HCT116 (cell line): ENCODE data around the gene PRRX2. TPM values are rescaled to one million over a fixed set of nuclear protein-coding genes. Genes with fewer than 3 reads are reported as not detected.

Source experiments
- ATAC-seq: fragments of 200-7000 bp; cut with Tn5 transposase; 2 replicates; pipeline ENCODE4 v1.9.1; 2020; ENCODE audit warnings: mild to moderate bottlenecking, moderate library complexity
- BruUV-seq: library from RNA; stranded (reverse); fragments of 400-500 nt; replicated peaks from 2 replicates; lab custom pipeline; 2021; lab: Mats Ljungman, UMichigan
- CTCF ChIA-PET: fragments of 300-600 bp; sonication (Branson Sonifier 250); formaldehyde crosslinking; loops from one replicate; lab custom pipeline; 2021; ENCODE audit warnings: antibody characterized with exemption; lab: Charles Lee
- POLR2A ChIA-PET: fragments of 300-600, 350-600 bp; sonication (Branson Sonifier 250); formaldehyde crosslinking; loops from one replicate; lab custom pipeline; 2021; ENCODE audit warnings: antibody characterized with exemption; lab: Charles Lee
- RAD21 ChIA-PET, 2 experiments: fragments of 300-600 bp; sonication (Branson Sonifier 250); formaldehyde crosslinking; loops; one replicate each; lab custom pipeline; 2023; ENCODE audit warnings: low total read pairs in 2 of 2; ENCODE audit not compliant: uncharacterized antibody in 2 of 2, unreplicated experiment in 2 of 2, low non-redundant PET in 1 of 2; lab: Charles Lee
- DNase-seq: peaks from one replicate; pipeline ENCODE4 v3.0.0-alpha.2; 2010; ENCODE audit warnings: low read depth, low spot score
- H2AFZ ChIP-seq: fragments of 200-600 bp; shearing (Covaris generic), sonication (generic); 2 replicates; pipeline ENCODE4 v1.6.1; 2017; ENCODE audit warnings: low read depth, mixed run types, mixed read lengths, antibody characterized with exemption, low read length; ENCODE audit not compliant: poor library complexity, severe bottlenecking
- H3K27ac ChIP-seq: 2 replicates; pipeline ENCODE4 v1.5.1; 2012; ENCODE audit warnings: low read depth, low read length
- H3K27me3 ChIP-seq: fragments of 200-600 bp; sonication (generic); 2 replicates; pipeline ENCODE4 v1.6.1; 2016; ENCODE audit warnings: mixed run types, low read length, mixed read lengths; ENCODE audit not compliant: insufficient read depth
- H3K36me3 ChIP-seq, 2 experiments: fragments of 200-500 bp in 1 of 2; fragments of 200-600 bp in 1 of 2; sonication (Bioruptor generic) in 1 of 2; sonication (generic) in 1 of 2; 2 replicates each; pipeline versions ENCODE4 v1.5.1 to v1.6.1; 2014 to 2016; ENCODE audit warnings: low read length in 2 of 2, inconsistent platforms in 1 of 2, mixed read lengths in 1 of 2, mixed run types in 1 of 2; ENCODE audit not compliant: insufficient read depth in 2 of 2, control insufficient read depth in 1 of 2
- H3K4me1 ChIP-seq, 2 experiments: fragments of 200-600 bp in 1 of 2; sonication (generic) in 1 of 2; 2 replicates each; pipeline versions ENCODE4 v1.5.1 to v1.6.1; 2012 to 2017; ENCODE audit warnings: low read length in 2 of 2, inconsistent platforms in 1 of 2, mild to moderate bottlenecking in 1 of 2, mixed read lengths in 1 of 2, mixed run types in 1 of 2, moderate library complexity in 1 of 2; ENCODE audit not compliant: insufficient read depth in 2 of 2, control insufficient read depth in 1 of 2
- H3K4me2 ChIP-seq: fragments of 200-600 bp; sonication (generic); 2 replicates; pipeline ENCODE4 v1.6.1; 2017; ENCODE audit warnings: mixed run types, low read length, mixed read lengths
- H3K4me3 ChIP-seq, 2 experiments: fragments of 200-600 bp in 1 of 2; sonication (generic) in 1 of 2; replicated peaks in 1 of 2; 2 replicates each; pipeline ENCODE4 v1.5.1; 2011 to 2016; ENCODE audit warnings: low read length in 2 of 2, control low read depth in 1 of 2, low read depth in 1 of 2, mild to moderate bottlenecking in 1 of 2, mixed read lengths in 1 of 2, mixed run types in 1 of 2
- H3K79me2 ChIP-seq: fragments of 200-600 bp; sonication (generic); 2 replicates; pipeline ENCODE4 v1.6.1; 2017; ENCODE audit warnings: mild to moderate bottlenecking, mixed run types, low read length, moderate library complexity, mixed read lengths; ENCODE audit not compliant: insufficient read depth
- H3K9ac ChIP-seq: fragments of 200-600 bp; sonication (generic); 2 replicates; pipeline ENCODE4 v1.6.1; 2016; ENCODE audit warnings: low read length, mixed read lengths
- H3K9me2 ChIP-seq: fragments of 200-600 bp; sonication (generic), shearing (Covaris generic); 2 replicates; pipeline ENCODE4 v1.6.1; 2017; ENCODE audit warnings: mixed run types, mild to moderate bottlenecking, moderate library complexity; ENCODE audit not compliant: insufficient read depth
- H3K9me3 ChIP-seq, 2 experiments: fragments of 200-500 bp in 1 of 2; fragments of 200-600 bp in 1 of 2; sonication (Bioruptor generic) in 1 of 2; sonication (generic) in 1 of 2; 2 replicates each; pipeline ENCODE4 v1.6.1; 2014 to 2017; ENCODE audit warnings: low read length in 2 of 2, mixed read lengths in 2 of 2, inconsistent platforms in 1 of 2, low read depth in 1 of 2, mild to moderate bottlenecking in 1 of 2, mixed run types in 1 of 2, moderate library complexity in 1 of 2; ENCODE audit not compliant: control insufficient read depth in 1 of 2, insufficient read depth in 1 of 2
- H4K20me1 ChIP-seq: fragments of 200-600 bp; sonication (generic), shearing (Covaris generic); 2 replicates; pipeline ENCODE4 v1.6.1; 2017; ENCODE audit warnings: mixed run types, mild to moderate bottlenecking, moderate library complexity; ENCODE audit not compliant: insufficient read depth
- CBX3 ChIP-seq: IDR thresholded peaks from 2 replicates; pipeline ENCODE4 v1.6.1; 2012; ENCODE audit warnings: low read depth
- CEBPB ChIP-seq: IDR thresholded peaks from 2 replicates; pipeline ENCODE4 v1.6.1; 2012; ENCODE audit warnings: low read depth
- EGR1 ChIP-seq: IDR thresholded peaks from 2 replicates; pipeline ENCODE4 v1.6.1; 2012; ENCODE audit warnings: low read depth
- ELF1 ChIP-seq: IDR thresholded peaks from 2 replicates; pipeline ENCODE4 v1.6.1; 2012; ENCODE audit warnings: low read depth, borderline replicate concordance
- EZH2 ChIP-seq: fragments of 200-600 bp; sonication (generic); IDR thresholded peaks from 2 replicates; pipeline ENCODE4 v1.6.1; 2017; ENCODE audit warnings: antibody characterized with exemption, mixed run types
- EZH2phosphoT487 ChIP-seq: fragments of 200-600 bp; IDR thresholded peaks from 2 replicates; pipeline ENCODE4 v1.6.1; 2018; ENCODE audit warnings: antibody characterized with exemption, borderline replicate concordance
- FOSL1 ChIP-seq: IDR thresholded peaks from 2 replicates; pipeline ENCODE4 v1.6.1; 2012; ENCODE audit warnings: low read depth
- POLR2A ChIP-seq: IDR thresholded peaks from 2 replicates; pipeline ENCODE4 v1.7.0; 2011; ENCODE audit warnings: borderline replicate concordance; ENCODE audit not compliant: insufficient read depth, insufficient read length; ENCODE audit errors: extremely low read depth
- POLR2AphosphoS5 ChIP-seq: IDR thresholded peaks from 2 replicates; pipeline ENCODE4 v1.6.1; 2011; ENCODE audit warnings: mild to moderate bottlenecking, low read depth, low read length, moderate library complexity
- RAD21 ChIP-seq: IDR thresholded peaks from 2 replicates; pipeline ENCODE4 v1.6.1; 2012; ENCODE audit warnings: low read depth, mild to moderate bottlenecking
- SRF ChIP-seq: IDR thresholded peaks from 2 replicates; pipeline ENCODE4 v1.6.1; 2012; ENCODE audit warnings: low read depth
- TCF7L2 ChIP-seq: IDR thresholded peaks from 2 replicates; pipeline ENCODE4 v1.7.0; 2011; ENCODE audit warnings: borderline replicate concordance, inconsistent platforms; ENCODE audit not compliant: insufficient read depth, insufficient read length; ENCODE audit errors: extremely low read depth
- YY1 ChIP-seq: IDR thresholded peaks from 2 replicates; pipeline ENCODE4 v1.6.1; 2011; ENCODE audit warnings: low read length, low read depth, moderate library complexity, mild to moderate bottlenecking; ENCODE audit not compliant: insufficient replicate concordance; ENCODE audit errors: extremely low read depth
- ZFX ChIP-seq: fragments of 450-650 bp; IDR thresholded peaks from 2 replicates; pipeline ENCODE4 v1.6.1; 2017
- intact Hi-C: fragments of 100-400 bp; cut with micrococcal nuclease; formaldehyde crosslinking; loops from 2 replicates; pipeline ENCODE4 v1.10.0; 2022
- total RNA-seq: library from RNA; stranded (reverse); gene quantifications from one replicate; pipeline ENCODE4 v1.2.1, GENCODE V29; 2021; ENCODE audit not compliant: unreplicated experiment
- TF ChIP-seq, protein P1 (sequence below): IDR thresholded peaks from 2 replicates; pipeline ENCODE4 v1.6.1; 2012
- TF ChIP-seq, protein P2 (sequence below): IDR thresholded peaks from 2 replicates; pipeline ENCODE4 v1.6.1; 2012
- TF ChIP-seq, protein P3 (sequence below), 3 experiments: fragments of 200-600 bp in 1 of 3; sonication (generic) in 1 of 3; IDR thresholded peaks in 2 of 3; conservative IDR thresholded peaks in 1 of 3; 2 replicates each; pipeline ENCODE4 v1.5.1; 2012 to 2017; ENCODE audit warnings: low read depth in 2 of 3, low read length in 2 of 3, antibody characterized with exemption in 1 of 3, borderline replicate concordance in 1 of 3, control low read depth in 1 of 3, mild to moderate bottlenecking in 1 of 3, mixed read lengths in 1 of 3, mixed run types in 1 of 3, moderate library complexity in 1 of 3; ENCODE audit not compliant: insufficient read depth in 1 of 3

PRRX2 gene
- total RNA-seq, 1 experiment from 2014 or later: 25.5 TPM

DNA sequence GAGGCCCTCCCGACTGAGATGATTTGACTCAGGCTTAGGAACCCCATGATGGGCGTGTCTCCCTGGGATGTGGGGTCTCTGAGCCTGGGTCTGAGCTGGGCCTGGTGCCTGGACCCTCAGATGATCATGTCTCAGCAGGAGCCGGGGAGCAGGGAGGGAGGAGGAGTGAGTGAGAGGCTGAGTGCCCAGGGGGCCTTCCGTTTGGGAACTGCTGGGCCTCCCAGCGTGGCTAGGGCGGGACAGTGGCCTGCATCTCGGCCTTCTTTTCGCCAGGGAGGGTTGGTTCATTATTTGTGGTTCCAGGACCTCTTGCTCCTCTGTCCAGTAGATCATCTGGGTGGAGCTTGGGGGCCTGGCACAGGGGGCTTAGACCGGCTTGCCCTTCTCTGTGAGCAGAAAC lies 5.6 kb downstream of the PRRX2 start:
- no peak overlapping the region for H3K4me2 ChIP-seq
- H3K4me1 ChIP-seq: peaks cover 15 to 19% of the 10 kb centered on the region in 2 experiments
- no peak for DNase-seq
- H3K27ac ChIP-seq: no peak overlapping the region
- intact Hi-C loops: no loop called here
- no peak overlapping the region for H3K9ac ChIP-seq
- H2AFZ ChIP-seq: no peak overlapping the region
- no TSS peak for BruUV-seq
- peaks cover 10% of the 10 kb centered on the region; the same call in 1 of the 2 replicates for H3K79me2 ChIP-seq
- ChIA-PET POLR2A (no interaction called here), CTCF (no interaction called here), RAD21 (no interaction called here)
- no peak overlapping the region for H3K4me3 ChIP-seq
- H3K9me3 ChIP-seq: no peaks in the 10 kb centered on the region
- no peaks in the 10 kb centered on the region for H3K36me3 ChIP-seq
- TF ChIP-seq EZH2phosphoT487 (no peak), ZFX (no peak), YY1 (no peak), POLR2A (no peak), EGR1 (no peak), FOSL1 (no peak), TCF7L2 (no peak), SRF (no peak), EZH2 (no peak), ELF1 (no peak), POLR2AphosphoS5 (no peak), RAD21 (no peak), CEBPB (no peak), CBX3 (no peak)
- TF ChIP-seq, protein P1, sequence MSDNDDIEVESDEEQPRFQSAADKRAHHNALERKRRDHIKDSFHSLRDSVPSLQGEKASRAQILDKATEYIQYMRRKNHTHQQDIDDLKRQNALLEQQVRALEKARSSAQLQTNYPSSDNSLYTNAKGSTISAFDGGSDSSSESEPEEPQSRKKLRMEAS: no peak
- TF ChIP-seq, protein P2, sequence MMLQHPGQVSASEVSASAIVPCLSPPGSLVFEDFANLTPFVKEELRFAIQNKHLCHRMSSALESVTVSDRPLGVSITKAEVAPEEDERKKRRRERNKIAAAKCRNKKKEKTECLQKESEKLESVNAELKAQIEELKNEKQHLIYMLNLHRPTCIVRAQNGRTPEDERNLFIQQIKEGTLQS: no peak
- TF ChIP-seq, protein P3, sequence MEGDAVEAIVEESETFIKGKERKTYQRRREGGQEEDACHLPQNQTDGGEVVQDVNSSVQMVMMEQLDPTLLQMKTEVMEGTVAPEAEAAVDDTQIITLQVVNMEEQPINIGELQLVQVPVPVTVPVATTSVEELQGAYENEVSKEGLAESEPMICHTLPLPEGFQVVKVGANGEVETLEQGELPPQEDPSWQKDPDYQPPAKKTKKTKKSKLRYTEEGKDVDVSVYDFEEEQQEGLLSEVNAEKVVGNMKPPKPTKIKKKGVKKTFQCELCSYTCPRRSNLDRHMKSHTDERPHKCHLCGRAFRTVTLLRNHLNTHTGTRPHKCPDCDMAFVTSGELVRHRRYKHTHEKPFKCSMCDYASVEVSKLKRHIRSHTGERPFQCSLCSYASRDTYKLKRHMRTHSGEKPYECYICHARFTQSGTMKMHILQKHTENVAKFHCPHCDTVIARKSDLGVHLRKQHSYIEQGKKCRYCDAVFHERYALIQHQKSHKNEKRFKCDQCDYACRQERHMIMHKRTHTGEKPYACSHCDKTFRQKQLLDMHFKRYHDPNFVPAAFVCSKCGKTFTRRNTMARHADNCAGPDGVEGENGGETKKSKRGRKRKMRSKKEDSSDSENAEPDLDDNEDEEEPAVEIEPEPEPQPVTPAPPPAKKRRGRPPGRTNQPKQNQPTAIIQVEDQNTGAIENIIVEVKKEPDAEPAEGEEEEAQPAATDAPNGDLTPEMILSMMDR (IDR thresholded peaks at IDR 0.05 in 2 of 3, conservative IDR thresholded peaks at IDR 0.05 in 1 of 3; ENCODE audit: borderline replicate concordance in 1 of 3, insufficient read depth in 1 of 3, low read depth in 2 of 3, low read length in 2 of 3): no peak
- H3K9me2 ChIP-seq: no peaks in the 10 kb centered on the region
- no peaks in the 10 kb centered on the region for H4K20me1 ChIP-seq
- no peaks in the 10 kb centered on the region for H3K27me3 ChIP-seq
- no peak for ATAC-seq
